ENCODE data around the gene UBR4. TPM values are rescaled to one million over a fixed set of nuclear protein-coding genes. Genes with fewer than 3 reads are reported as not detected.
A peak's percentile ranks its signal among the peaks of the same experiment; 100 is the strongest.

UBR4 gene
- total and polyA plus RNA-seq, 2 experiments from 2014 or later, result 140 to 175 TPM

- DNase-seq (ENCODE audit: low spot score), result no peak
- Histone ChIP-seq H3K4me3 (no peak overlapping the region), H3K36me3 (replicated peaks; ENCODE audit: insufficient read depth, low read depth) (peaks cover 9% of the 10 kb centered on the region), H3K9me3 (ENCODE audit: low read depth) (peaks cover 7% of the 10 kb centered on the region), H3K79me2 (peaks cover 42% of the 10 kb centered on the region), H3K4me2 (no peak overlapping the region), H3K9me2 (replicated peaks; ENCODE audit: insufficient read depth) (no peaks in the 10 kb centered on the region), H2AFZ (no peak overlapping the region), H3K27ac (no peak overlapping the region), H4K20me1 (ENCODE audit: insufficient read depth, poor library complexity, severe bottlenecking) (peaks cover 4% of the 10 kb centered on the region), H3K27me3 (no peaks in the 10 kb centered on the region), H3K4me1 (ENCODE audit: insufficient read depth) (peaks cover 6% of the 10 kb centered on the region)
- 100% methylated on average over 2 of the region's 2 CpGs for WGBS (ENCODE audit: low lambda C conversion rate, missing lambda C conversion rate)
- TF ChIP-seq, protein P1, sequence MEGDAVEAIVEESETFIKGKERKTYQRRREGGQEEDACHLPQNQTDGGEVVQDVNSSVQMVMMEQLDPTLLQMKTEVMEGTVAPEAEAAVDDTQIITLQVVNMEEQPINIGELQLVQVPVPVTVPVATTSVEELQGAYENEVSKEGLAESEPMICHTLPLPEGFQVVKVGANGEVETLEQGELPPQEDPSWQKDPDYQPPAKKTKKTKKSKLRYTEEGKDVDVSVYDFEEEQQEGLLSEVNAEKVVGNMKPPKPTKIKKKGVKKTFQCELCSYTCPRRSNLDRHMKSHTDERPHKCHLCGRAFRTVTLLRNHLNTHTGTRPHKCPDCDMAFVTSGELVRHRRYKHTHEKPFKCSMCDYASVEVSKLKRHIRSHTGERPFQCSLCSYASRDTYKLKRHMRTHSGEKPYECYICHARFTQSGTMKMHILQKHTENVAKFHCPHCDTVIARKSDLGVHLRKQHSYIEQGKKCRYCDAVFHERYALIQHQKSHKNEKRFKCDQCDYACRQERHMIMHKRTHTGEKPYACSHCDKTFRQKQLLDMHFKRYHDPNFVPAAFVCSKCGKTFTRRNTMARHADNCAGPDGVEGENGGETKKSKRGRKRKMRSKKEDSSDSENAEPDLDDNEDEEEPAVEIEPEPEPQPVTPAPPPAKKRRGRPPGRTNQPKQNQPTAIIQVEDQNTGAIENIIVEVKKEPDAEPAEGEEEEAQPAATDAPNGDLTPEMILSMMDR (IDR thresholded peaks at IDR 0.05; ENCODE audit: poor library complexity), result no peak
- TF ChIP-seq EZH2 (IDR thresholded peaks at IDR 0.05; ENCODE audit: borderline replicate concordance) (no peak), EZH2phosphoT487 (IDR thresholded peaks at IDR 0.05; ENCODE audit: low read depth, severe bottlenecking, unreplicated experiment) (no peak)
Observed at GRCh38 chr1:19133360-19133759, 76.7 kb downstream of the UBR4 start.

GRCh38 chr1:19130468-19130867 lies 79.6 kb downstream of the UBR4 start:
- Histone ChIP-seq H3K27ac (no peak overlapping the region), H3K79me2 (peaks cover 37% of the 10 kb centered on the region), H3K4me2 (no peak overlapping the region), H3K9me2 (replicated peaks; ENCODE audit: insufficient read depth) (no peaks in the 10 kb centered on the region), H3K9me3 (ENCODE audit: low read depth) (peaks cover 7% of the 10 kb centered on the region), H3K4me3 (no peak overlapping the region), H2AFZ (no peak overlapping the region), H3K36me3 (replicated peaks; ENCODE audit: insufficient read depth, low read depth) (peaks cover 12% of the 10 kb centered on the region), H4K20me1 (ENCODE audit: insufficient read depth, poor library complexity, severe bottlenecking) (peaks cover 4% of the 10 kb centered on the region), H3K4me1 (ENCODE audit: insufficient read depth) (peaks cover 6% of the 10 kb centered on the region), H3K27me3 (no peaks in the 10 kb centered on the region)
- 83% methylated on average over 6 of the region's 6 CpGs for WGBS (ENCODE audit: low lambda C conversion rate, missing lambda C conversion rate)
- TF ChIP-seq EZH2phosphoT487 (IDR thresholded peaks at IDR 0.05; ENCODE audit: low read depth, severe bottlenecking, unreplicated experiment), result no peak
- TF ChIP-seq EZH2 (IDR thresholded peaks at IDR 0.05; ENCODE audit: borderline replicate concordance), result no peak
- TF ChIP-seq, protein P1 (IDR thresholded peaks at IDR 0.05; ENCODE audit: poor library complexity), result no peak
- peak; percentile 31 for DNase-seq (ENCODE audit: low spot score)

- DNase-seq (ENCODE audit: low spot score), result no peak
- H3K4me1 ChIP-seq (ENCODE audit: insufficient read depth), result peaks cover 6% of the 10 kb centered on the region
- peaks cover 7% of the 10 kb centered on the region for H3K9me3 ChIP-seq (ENCODE audit: low read depth)
- no peak for TF ChIP-seq EZH2phosphoT487 (IDR thresholded peaks at IDR 0.05; ENCODE audit: low read depth, severe bottlenecking, unreplicated experiment)
- TF ChIP-seq, protein P1 (IDR thresholded peaks at IDR 0.05; ENCODE audit: poor library complexity), result no peak
- no peak for TF ChIP-seq EZH2 (IDR thresholded peaks at IDR 0.05; ENCODE audit: borderline replicate concordance)
- no peak overlapping the region for H3K27ac ChIP-seq
- H3K4me2 ChIP-seq, result no peak overlapping the region
- WGBS (ENCODE audit: low lambda C conversion rate, missing lambda C conversion rate), result 94% methylated on average over 6 of the region's 6 CpGs
- H4K20me1 ChIP-seq (ENCODE audit: insufficient read depth, poor library complexity, severe bottlenecking), result peaks cover 4% of the 10 kb centered on the region
- H3K9me2 ChIP-seq (replicated peaks; ENCODE audit: insufficient read depth), result no peaks in the 10 kb centered on the region
- peaks cover 8% of the 10 kb centered on the region for H3K36me3 ChIP-seq (replicated peaks; ENCODE audit: insufficient read depth, low read depth)
- no peak overlapping the region for H2AFZ ChIP-seq
- H3K4me3 ChIP-seq, result no peak overlapping the region
- no peaks in the 10 kb centered on the region for H3K27me3 ChIP-seq
- H3K79me2 ChIP-seq, result peaks cover 26% of the 10 kb centered on the region
Observed at GRCh38 chr1:19128968-19129514, 81.0 kb downstream of the UBR4 start.
